PC-9 (cell line): ENCODE measurements around the gene CNOT6L.

ENCODE experiments used
- CTCF ChIP-seq: fragments of 200-600 bp; sonication (generic); conservative IDR thresholded peaks from 2 replicates; pipeline ENCODE4 v1.6.1; 2017; ENCODE audit warnings: mixed run types, antibody characterized with exemption, mild to moderate bottlenecking, moderate library complexity
- EZH2 ChIP-seq: fragments of 200-600 bp; sonication (generic); IDR thresholded peaks from 2 replicates; pipeline ENCODE4 v1.8.0; 2017; ENCODE audit warnings: antibody characterized with exemption, low read depth

GRCh38 chr4:77742054-77742453, 77.1 kb downstream of the CNOT6L start:
- TF ChIP-seq CTCF (no peak), EZH2 (no peak)
